ENCODE results near the gene DISC1.

The DISC1 gene

GRCh38 chr1:231862611-231863010 is 236.0 kb downstream of the DISC1 start:
- TF ChIP-seq, protein P1, sequence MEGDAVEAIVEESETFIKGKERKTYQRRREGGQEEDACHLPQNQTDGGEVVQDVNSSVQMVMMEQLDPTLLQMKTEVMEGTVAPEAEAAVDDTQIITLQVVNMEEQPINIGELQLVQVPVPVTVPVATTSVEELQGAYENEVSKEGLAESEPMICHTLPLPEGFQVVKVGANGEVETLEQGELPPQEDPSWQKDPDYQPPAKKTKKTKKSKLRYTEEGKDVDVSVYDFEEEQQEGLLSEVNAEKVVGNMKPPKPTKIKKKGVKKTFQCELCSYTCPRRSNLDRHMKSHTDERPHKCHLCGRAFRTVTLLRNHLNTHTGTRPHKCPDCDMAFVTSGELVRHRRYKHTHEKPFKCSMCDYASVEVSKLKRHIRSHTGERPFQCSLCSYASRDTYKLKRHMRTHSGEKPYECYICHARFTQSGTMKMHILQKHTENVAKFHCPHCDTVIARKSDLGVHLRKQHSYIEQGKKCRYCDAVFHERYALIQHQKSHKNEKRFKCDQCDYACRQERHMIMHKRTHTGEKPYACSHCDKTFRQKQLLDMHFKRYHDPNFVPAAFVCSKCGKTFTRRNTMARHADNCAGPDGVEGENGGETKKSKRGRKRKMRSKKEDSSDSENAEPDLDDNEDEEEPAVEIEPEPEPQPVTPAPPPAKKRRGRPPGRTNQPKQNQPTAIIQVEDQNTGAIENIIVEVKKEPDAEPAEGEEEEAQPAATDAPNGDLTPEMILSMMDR (IDR thresholded peaks at IDR 0.05): no peak

GRCh38 chr1:231865331-231865730 is 238.7 kb downstream of the DISC1 start:
- TF ChIP-seq, protein P1 (IDR thresholded peaks at IDR 0.05): no peak

- TF ChIP-seq, protein P1 (IDR thresholded peaks at IDR 0.05): peak; percentile 95
Measured at GRCh38 chr1:231866392-231867331, 240.1 kb downstream of the DISC1 start.

- TF ChIP-seq, protein P1 (IDR thresholded peaks at IDR 0.05): no peak
Measured at GRCh38 chr1:231867607-231868006, 241.0 kb downstream of the DISC1 start.

GRCh38 chr1:231869364-231869763 is 242.8 kb downstream of the DISC1 start:
- TF ChIP-seq, protein P1 (IDR thresholded peaks at IDR 0.05): no peak

- TF ChIP-seq, protein P1 (IDR thresholded peaks at IDR 0.05): no peak
Measured at GRCh38 chr1:231871471-231871870, 244.9 kb downstream of the DISC1 start.

DNA sequence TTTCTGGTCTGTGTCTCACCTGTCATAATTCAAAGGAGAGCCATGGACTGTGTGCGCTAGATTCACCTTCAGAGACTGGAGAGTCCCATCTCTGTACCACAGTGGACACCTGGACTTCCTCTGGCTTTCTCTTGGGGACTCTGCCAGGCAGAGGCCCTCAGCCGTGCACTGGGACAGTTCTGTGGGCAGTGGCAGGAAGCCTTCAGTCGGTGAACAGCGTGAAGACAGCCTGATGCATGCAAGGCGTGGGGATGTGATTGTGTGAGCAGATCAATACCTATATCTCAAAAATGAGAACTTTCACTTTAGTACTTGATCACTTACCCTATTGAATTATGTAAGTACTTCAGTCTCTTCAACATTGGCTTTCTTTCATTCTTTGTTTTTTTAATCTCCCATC is 245.3 kb downstream of the DISC1 start:
- TF ChIP-seq, protein P1 (IDR thresholded peaks at IDR 0.05): no peak

Measured in LNCAP (cell line).